HG02571 (cell line): ENCODE data around the gene PGBD1.
A peak's percentile ranks its signal among the peaks of the same experiment; 100 is the strongest.

Experiments
- ATAC-seq: cut with Tn5 transposase; IDR thresholded peaks from one replicate; pipeline ENCODE4 v1.9.1; 2021; ENCODE audit warnings: mild to moderate bottlenecking, moderate library complexity; ENCODE audit not compliant: unreplicated experiment

The PGBD1 gene

GRCh38 chr6:28333599-28334018, 52.2 kb downstream of the PGBD1 start:
- ATAC-seq: no peak

- ATAC-seq: no peak
These were observed 53.1 kb downstream of the PGBD1 start for GRCh38 chr6:28334286-28335039.

- ATAC-seq: no peak
These were observed 53.7 kb downstream of the PGBD1 start for GRCh38 chr6:28335040-28335563.

- peak; percentile 90 for ATAC-seq
These were observed 54.4 kb downstream of the PGBD1 start, which contains the start of gene ZSCAN31 for GRCh38 chr6:28335564-28336283. ZSCAN31 (minus strand) TSS chr6:28336148; CDS start chr6:28329683, 6,465 bp downstream.

- peak; percentile 6 for ATAC-seq
These were observed 55.1 kb downstream of the PGBD1 start for GRCh38 chr6:28336284-28337120.

GRCh38 chr6:28337121-28337520, 55.7 kb downstream of the PGBD1 start:
- no peak for ATAC-seq

- no peak for ATAC-seq
These were observed 59.1 kb downstream of the PGBD1 start for GRCh38 chr6:28340310-28341095.

GRCh38 chr6:28343898-28344677, 62.7 kb downstream of the PGBD1 start:
- no peak for ATAC-seq

- ATAC-seq: no peak
These were observed 63.8 kb downstream of the PGBD1 start for GRCh38 chr6:28345201-28345600.

- no peak for ATAC-seq
These were observed 65.7 kb downstream of the PGBD1 start for GRCh38 chr6:28347119-28347518.

- ATAC-seq: no peak
These were observed 68.0 kb downstream of the PGBD1 start for GRCh38 chr6:28349344-28349891.

- peak; percentile 100 for ATAC-seq
These were observed 68.7 kb downstream of the PGBD1 start, which contains the start of gene ZKSCAN3 for GRCh38 chr6:28349892-28350737. ZKSCAN3 (plus strand) TSS chr6:28349947; CDS start chr6:28359587, 9,640 bp downstream.

GRCh38 chr6:28351087-28351486, 69.7 kb downstream of the PGBD1 start:
- no peak for ATAC-seq

GRCh38 chr6:28351493-28351925, 70.1 kb downstream of the PGBD1 start:
- no peak for ATAC-seq
